ENCODE data around the gene C6orf132.
A peak's percentile ranks its signal among the peaks of the same experiment; 100 is the strongest.
"Not testable (repeated sequence)": the region's sequence is repeated elsewhere in the genome, so short reads cannot be mapped to it uniquely, and the experiment has no call there.

The C6orf132 gene

GRCh38 chr6:42142118-42142835 is at the start of gene C6orf132:
Gene C6orf132 (minus strand): TSS chr6:42142620. CDS start chr6:42142444, 176 bp downstream.
- DNase-seq (no peak), ATAC-seq (no peak)

- DNase-seq = no peak
Observed at GRCh38 chr6:42190554-42191183, 48.2 kb upstream of the C6orf132 start.

GRCh38 chr6:42188406-42188805 is 46.0 kb upstream of the C6orf132 start:
- DNase-seq (no peak), ATAC-seq (no peak)

More at GRCh38 chr6:42190554-42191183, 48.2 kb upstream of the C6orf132 start:
- no peak for ATAC-seq

- DNase-seq = no peak
- ATAC-seq = no peak
Observed at GRCh38 chr6:42185597-42185996, 43.2 kb upstream of the C6orf132 start.

- ATAC-seq (no peak), DNase-seq (no peak)
Observed at GRCh38 chr6:42184475-42184874, 42.1 kb upstream of the C6orf132 start.

- no peak for ATAC-seq
- DNase-seq = no peak
Observed at GRCh38 chr6:42182101-42182500, 39.7 kb upstream of the C6orf132 start.

GRCh38 chr6:42179945-42180313 is 37.5 kb upstream of the C6orf132 start:
- peak; percentile 87 for ATAC-seq
- DNase-seq = peak; percentile 37

GRCh38 chr6:42179261-42179944 is 37.0 kb upstream of the C6orf132 start:
- no peak for ATAC-seq
- DNase-seq = no peak

GRCh38 chr6:42177514-42178364 is 35.3 kb upstream of the C6orf132 start:
- ATAC-seq (no peak), DNase-seq (peak; percentile 43)

- ATAC-seq = no peak
- DNase-seq = no peak
Observed at GRCh38 chr6:42176981-42177380, 34.6 kb upstream of the C6orf132 start.

- no peak for ATAC-seq
- no peak for DNase-seq
Observed at GRCh38 chr6:42175860-42176259, 33.4 kb upstream of the C6orf132 start.

- no peak for DNase-seq
- ATAC-seq = no peak
Observed at GRCh38 chr6:42173101-42173500, 30.7 kb upstream of the C6orf132 start, which contains the start of gene GUCA1A. Gene GUCA1A (plus strand): TSS chr6:42173364. CDS start chr6:42173614, 250 bp downstream.

- DNase-seq (no peak), ATAC-seq (no peak)
Observed at GRCh38 chr6:42171813-42172581, 29.6 kb upstream of the C6orf132 start.

GRCh38 chr6:42169780-42170179 is 27.4 kb upstream of the C6orf132 start:
- ATAC-seq, DNase-seq: not testable (repeated sequence)

- ATAC-seq (no peak), DNase-seq (no peak)
Observed at GRCh38 chr6:42168650-42169049, 26.2 kb upstream of the C6orf132 start.

- DNase-seq = peak; percentile 85
- peak; percentile 77 for ATAC-seq
Observed at GRCh38 chr6:42166444-42167141, 24.2 kb upstream of the C6orf132 start.

GRCh38 chr6:42165016-42165415 is 22.6 kb upstream of the C6orf132 start:
- ATAC-seq = no peak
- DNase-seq = no peak

GRCh38 chr6:42163981-42164380 is 21.6 kb upstream of the C6orf132 start:
- DNase-seq (no peak), ATAC-seq (no peak)

GRCh38 chr6:42162812-42163211 is 20.4 kb upstream of the C6orf132 start:
- DNase-seq = no peak
- no peak for ATAC-seq

GRCh38 chr6:42162384-42162783 is 20.0 kb upstream of the C6orf132 start:
- ATAC-seq (no peak), DNase-seq (no peak)

Data from stimulated activated naive CD8-positive, alpha-beta T cell treated with anti-CD3 and anti-CD28 coated beads, Interleukin-15, Interleukin-2, amounts not matched to agents 100 U/mL and 50 U/mL, for 24 hours (primary cell).